Kidney glomerular epithelial cell (primary cell): ENCODE measurements around the gene ANXA4.
"Not testable (repeated sequence)": the region's sequence is repeated elsewhere in the genome, so short reads cannot be mapped to it uniquely, and the experiment has no call there.

Source experiments
- DNase-seq: peaks from one replicate; lab custom pipeline; 2025; lab: John Stamatoyannopoulos, UW

Gene ANXA4

GRCh38 chr2:69753659-69754363 lies 11.9 kb downstream of the ANXA4 start:
- no peak for DNase-seq

GRCh38 chr2:69754633-69755032 lies 12.7 kb downstream of the ANXA4 start:
- DNase-seq: no peak

DNA sequence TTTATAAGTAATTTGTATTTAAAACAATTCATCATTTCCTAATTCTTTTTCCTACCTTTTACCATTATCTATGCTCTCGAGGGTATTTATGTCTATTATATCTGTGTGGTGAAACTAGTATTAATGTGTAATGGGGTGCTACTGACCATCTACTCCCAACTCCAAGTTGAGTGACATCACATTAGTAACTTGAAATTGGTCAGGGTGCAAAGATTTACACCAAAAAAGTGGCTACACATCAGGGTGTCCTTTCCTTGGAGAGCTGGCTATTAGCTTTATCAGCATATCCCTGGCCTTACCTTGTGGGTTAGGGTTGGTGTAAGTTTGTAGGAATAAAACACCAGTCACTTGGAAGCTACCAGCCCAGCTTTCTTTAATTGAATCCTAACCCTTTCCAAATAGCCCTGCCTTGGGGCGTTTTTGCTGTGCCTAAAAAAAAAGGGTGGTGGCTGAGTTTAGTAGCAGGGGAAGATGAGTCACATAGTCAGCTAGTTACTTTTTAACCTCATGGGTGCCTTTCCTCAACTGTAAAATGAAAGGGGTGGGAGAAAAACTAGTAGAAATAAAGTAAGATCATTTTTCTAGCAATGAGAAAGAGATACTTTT lies 14.0 kb downstream of the ANXA4 start:
- DNase-seq: peak; percentile 69

DNA sequence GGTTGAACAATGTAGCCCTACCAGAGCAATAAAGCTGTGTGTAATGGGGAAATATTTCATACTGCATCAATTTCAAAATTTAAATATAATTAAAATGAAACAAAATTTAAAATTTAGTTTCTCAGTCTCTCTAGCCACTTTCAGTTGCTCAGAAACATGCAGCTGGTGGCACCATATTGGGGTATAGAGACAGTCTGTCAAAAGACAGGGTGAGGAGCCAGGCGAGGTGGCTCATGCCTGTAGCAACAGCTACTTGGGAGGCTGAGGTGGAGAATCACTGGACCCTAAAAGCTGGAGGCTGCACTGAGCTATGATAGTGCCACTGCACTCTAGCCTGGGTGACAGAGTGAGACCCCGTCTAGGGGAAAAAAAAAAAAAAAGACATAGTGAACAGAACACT lies 20.1 kb downstream of the ANXA4 start:
- DNase-seq: no peak

GRCh38 chr2:69762513-69763494 lies 20.9 kb downstream of the ANXA4 start:
- DNase-seq: no peak

DNA sequence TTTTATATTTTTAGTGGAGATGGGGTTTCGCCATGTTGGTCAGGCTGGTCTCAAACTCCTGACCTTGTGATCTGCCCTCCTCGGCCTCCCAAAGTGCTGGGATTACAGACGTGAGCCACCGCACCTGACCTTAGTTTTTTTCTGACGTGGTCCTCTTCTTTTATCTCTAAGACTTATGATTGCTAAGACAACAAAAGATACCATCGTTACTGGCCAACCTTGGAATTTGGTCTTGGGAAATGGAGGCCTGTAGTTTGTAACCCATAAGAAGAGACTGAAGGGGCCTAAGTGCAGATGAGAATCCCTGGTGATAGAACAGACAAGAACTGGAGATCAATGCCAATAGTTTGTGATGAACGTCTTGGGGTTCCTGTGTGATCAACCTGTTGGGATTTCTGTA lies 21.9 kb downstream of the ANXA4 start:
- not testable (repeated sequence) for DNase-seq

- no peak for DNase-seq
Observed at GRCh38 chr2:69764286-69765095, 22.6 kb downstream of the ANXA4 start.

DNA sequence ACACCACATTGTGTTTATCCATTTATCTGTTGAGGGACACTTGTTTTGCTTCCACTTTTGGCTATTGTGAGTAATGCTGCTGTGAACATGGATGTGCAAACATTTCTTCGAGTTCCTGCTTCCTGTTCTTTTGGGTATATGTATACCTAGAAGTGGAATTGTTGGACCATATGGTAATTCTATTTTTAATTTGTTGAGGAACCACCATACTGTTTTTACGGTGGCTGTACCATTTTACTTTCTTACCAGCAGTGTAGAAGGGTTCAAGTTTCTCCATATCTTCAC lies 23.1 kb downstream of the ANXA4 start:
- DNase-seq: no peak

DNA sequence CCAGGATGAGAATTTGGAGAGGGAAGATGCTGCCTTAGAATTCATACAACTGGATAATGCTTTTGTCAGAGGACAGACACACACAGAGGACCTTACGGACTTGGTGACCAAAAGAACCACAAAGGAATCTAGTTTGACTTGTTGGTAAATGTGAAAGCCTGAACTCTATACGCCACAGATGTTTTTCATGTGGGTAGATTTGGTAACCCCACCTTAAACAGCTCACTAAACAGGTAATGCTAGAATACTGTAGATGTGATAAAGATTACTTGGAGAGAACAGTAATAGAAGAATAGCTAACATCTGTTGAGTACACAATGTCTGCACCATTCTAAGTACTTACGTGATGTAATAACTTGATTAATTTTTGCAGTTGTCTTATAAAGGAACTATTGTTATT lies 24.1 kb downstream of the ANXA4 start:
- no peak for DNase-seq

DNA sequence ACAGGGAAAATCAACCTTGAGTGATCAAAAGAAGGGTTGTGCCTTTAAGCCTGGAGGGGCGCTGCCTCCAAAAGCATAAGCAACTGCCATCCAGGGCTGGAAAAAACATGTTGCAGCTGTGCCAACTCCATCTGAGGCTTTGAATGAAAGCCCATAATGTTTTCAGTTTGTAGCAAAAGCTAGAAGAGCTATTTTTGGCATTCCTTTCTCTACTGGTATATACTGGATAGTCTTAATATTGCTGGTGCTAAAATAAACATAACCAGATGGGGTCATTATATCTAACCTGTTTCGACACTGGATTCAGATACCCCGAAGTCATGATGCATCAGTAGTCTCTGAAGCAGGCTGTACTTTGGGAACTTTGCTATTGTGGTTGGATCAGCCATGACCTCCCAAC lies 25.1 kb downstream of the ANXA4 start:
- no peak for DNase-seq

DNA sequence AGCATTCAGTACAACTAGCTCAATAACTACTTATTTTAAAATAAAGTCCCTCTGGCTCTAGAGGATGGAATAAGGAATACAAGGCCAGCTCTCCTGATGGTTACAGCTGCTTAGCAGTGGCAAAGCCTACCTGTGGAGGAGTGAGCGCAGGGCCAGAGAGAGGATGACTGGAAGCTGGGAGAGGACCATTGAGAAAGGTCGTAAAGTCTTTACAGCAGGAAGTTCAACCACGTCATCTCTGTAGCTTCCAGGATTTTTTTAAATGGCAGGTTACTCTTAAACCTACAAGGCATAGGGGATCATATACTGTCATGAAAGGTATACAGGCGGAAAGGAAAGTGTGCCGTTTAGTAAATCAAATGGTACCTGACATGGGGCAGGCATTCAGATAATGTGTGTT lies 26.3 kb downstream of the ANXA4 start:
- DNase-seq: no peak

- DNase-seq: no peak
Observed at GRCh38 chr2:69768789-69769188, 26.9 kb downstream of the ANXA4 start.

GRCh38 chr2:69769272-69769671 lies 27.3 kb downstream of the ANXA4 start:
- DNase-seq: no peak

- peak; percentile 60 for DNase-seq
Observed at GRCh38 chr2:69770193-69770702, 28.3 kb downstream of the ANXA4 start.

DNA sequence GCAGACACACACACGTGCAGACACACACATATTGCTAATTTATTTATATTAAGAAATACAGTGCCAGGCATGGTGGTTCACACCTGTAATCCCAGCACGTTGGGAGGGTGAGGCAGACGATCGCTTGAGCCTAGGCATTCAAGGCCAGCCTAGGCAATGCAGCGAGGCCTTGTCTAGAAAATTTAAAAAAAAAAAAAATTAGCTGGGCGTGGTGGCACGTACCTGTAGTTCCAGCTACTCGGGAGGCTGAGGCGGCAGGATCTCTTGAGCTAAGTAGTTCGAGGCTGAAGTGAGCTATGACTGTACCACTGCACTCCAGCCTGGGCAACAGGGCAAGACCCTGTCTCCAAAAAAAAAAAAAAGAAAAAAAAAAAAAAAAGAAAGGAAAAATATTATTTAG lies 28.8 kb downstream of the ANXA4 start:
- DNase-seq: no peak

- DNase-seq: no peak
Observed at GRCh38 chr2:69771461-69771860, 29.5 kb downstream of the ANXA4 start.

GRCh38 chr2:69773206-69773605 lies 31.3 kb downstream of the ANXA4 start:
- no peak for DNase-seq

- DNase-seq: not testable (repeated sequence)
Observed at GRCh38 chr2:69774258-69774983, 32.5 kb downstream of the ANXA4 start.

- DNase-seq: no peak
Observed at GRCh38 chr2:69774984-69775982, 33.3 kb downstream of the ANXA4 start.
